Endodermal cell (in vitro differentiated cells): ENCODE data around the gene TMEM44. TPM values are rescaled to one million over a fixed set of nuclear protein-coding genes. Genes with fewer than 3 reads are reported as not detected.

ENCODE experiments used
- DNase-seq: peaks from one replicate; pipeline ENCODE4 v3.0.0-alpha.2; 2017
- H3K27ac ChIP-seq: 2 replicates; pipeline ENCODE4 v1.5.1; 2013; ENCODE audit warnings: mild to moderate bottlenecking, low read depth, low read length, moderate library complexity
- H3K27me3 ChIP-seq: 2 replicates; pipeline ENCODE4 v1.6.1; 2013; ENCODE audit warnings: mild to moderate bottlenecking, low read length, moderate library complexity; ENCODE audit not compliant: insufficient read depth, control insufficient read depth, poor library complexity, severe bottlenecking
- H3K36me3 ChIP-seq: 2 replicates; pipeline ENCODE4 v1.7.0; 2013; ENCODE audit warnings: mild to moderate bottlenecking, low read length, moderate library complexity; ENCODE audit not compliant: control insufficient read depth, insufficient read depth
- H3K4me1 ChIP-seq: one replicate; pipeline ENCODE4 v1.7.0; 2013; ENCODE audit warnings: low read length; ENCODE audit not compliant: control insufficient read depth, insufficient read depth
- H3K4me3 ChIP-seq: 2 replicates; pipeline ENCODE4 v1.5.1; 2013; ENCODE audit warnings: mild to moderate bottlenecking, low read length, moderate library complexity
- H3K9ac ChIP-seq: 2 replicates; pipeline ENCODE4 v1.6.1; 2013; ENCODE audit warnings: mild to moderate bottlenecking, low read length, moderate library complexity; ENCODE audit not compliant: poor library complexity, severe bottlenecking; ENCODE audit errors: extremely low read depth
- H3K9me3 ChIP-seq: 2 replicates; pipeline ENCODE4 v1.6.1; 2013; ENCODE audit warnings: mild to moderate bottlenecking, low read length, moderate library complexity; ENCODE audit not compliant: control insufficient read depth
- H3K27ac Mint-ChIP-seq: 2 replicates; pipeline ENCODE4 v1.8.0; 2020; ENCODE audit warnings: mixed read lengths
- H3K27me3 Mint-ChIP-seq: 2 replicates; pipeline ENCODE4 v1.8.0; 2021; ENCODE audit warnings: mild to moderate bottlenecking, mixed read lengths; ENCODE audit not compliant: insufficient read depth
- H3K36me3 Mint-ChIP-seq: 2 replicates; pipeline ENCODE4 v1.8.0; 2020; ENCODE audit warnings: low read depth, mixed read lengths
- H3K4me1 Mint-ChIP-seq: 2 replicates; pipeline ENCODE4 v1.8.0; 2020; ENCODE audit warnings: mixed read lengths
- H3K4me3 Mint-ChIP-seq: 2 replicates; pipeline ENCODE4 v1.8.0; 2020; ENCODE audit warnings: mild to moderate bottlenecking, moderate library complexity, mixed read lengths
- H3K9me3 Mint-ChIP-seq: 2 replicates; pipeline ENCODE4 v1.8.0; 2020; ENCODE audit warnings: mild to moderate bottlenecking, mixed read lengths
- WGBS, 2 experiments: methylation state at CpG; one replicate each; pipeline versions ENCODE4 v1.1.5 to v1.1.7; 2013; ENCODE audit warnings: missing lambda C conversion rate in 2 of 2, mixed read lengths in 1 of 2; ENCODE audit not compliant: insufficient coverage in 1 of 2, insufficient read length in 1 of 2; 5-methylcytosine and 5-hydroxymethylcytosine counted together
- total RNA-seq, 2 donors: library from RNA; stranded (reverse); fragmentation: NEBNext Ultra II Directional in 1 of 2; extraction: Animal tissue kit (Norgen Biotek cat#: 25700) in 1 of 2; gene quantifications; 2 replicates in 1 of 2; 3 replicates in 1 of 2; pipeline ENCODE4 v1.2.1, GENCODE V29; 2021
- TF ChIP-seq, protein P1 (sequence below): fragments of 200-600 bp; sonication (generic); conservative IDR thresholded peaks from 2 replicates; pipeline ENCODE4 v1.5.0; 2021; ENCODE audit warnings: antibody characterized with exemption, mild to moderate bottlenecking

Gene TMEM44
- total RNA-seq, 2 donors from 2014 or later, result 31.0 to 34.4 TPM

DNA sequence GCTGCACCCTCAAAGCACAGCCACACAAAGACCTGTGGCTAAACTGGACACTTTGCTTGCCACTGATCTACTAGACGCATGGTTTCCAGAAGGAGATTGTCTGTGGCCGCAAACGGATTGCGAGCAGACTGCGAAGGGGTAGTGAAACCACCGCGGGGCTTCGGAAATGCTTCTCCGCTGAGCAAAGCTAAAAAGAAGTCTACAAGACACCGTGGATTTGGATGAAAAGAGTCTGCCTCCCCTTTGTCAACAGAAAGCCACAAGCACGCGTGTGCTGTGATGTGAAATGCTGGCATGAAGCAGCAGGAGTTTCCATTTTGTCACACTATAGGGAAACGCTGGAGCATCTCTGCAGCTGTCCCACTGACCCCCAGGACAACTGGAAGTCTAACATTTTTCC, 63.0 kb downstream of the TMEM44 start:
- peak overlapping the region; percentile 58 for H3K27ac Mint-ChIP-seq
- 95 to 96% methylated on average over 13 of the region's 13 CpGs for WGBS, 2 experiments
- Histone ChIP-seq H3K27me3 (no peaks in the 10 kb centered on the region), H3K9me3 (peaks cover 4% of the 10 kb centered on the region), H3K9ac (no peak overlapping the region), H3K27ac (no peak overlapping the region), H3K4me1 (peaks cover 18% of the 10 kb centered on the region), H3K36me3 (no peaks in the 10 kb centered on the region), H3K4me3 (no peak overlapping the region)
- TF ChIP-seq, protein P1, sequence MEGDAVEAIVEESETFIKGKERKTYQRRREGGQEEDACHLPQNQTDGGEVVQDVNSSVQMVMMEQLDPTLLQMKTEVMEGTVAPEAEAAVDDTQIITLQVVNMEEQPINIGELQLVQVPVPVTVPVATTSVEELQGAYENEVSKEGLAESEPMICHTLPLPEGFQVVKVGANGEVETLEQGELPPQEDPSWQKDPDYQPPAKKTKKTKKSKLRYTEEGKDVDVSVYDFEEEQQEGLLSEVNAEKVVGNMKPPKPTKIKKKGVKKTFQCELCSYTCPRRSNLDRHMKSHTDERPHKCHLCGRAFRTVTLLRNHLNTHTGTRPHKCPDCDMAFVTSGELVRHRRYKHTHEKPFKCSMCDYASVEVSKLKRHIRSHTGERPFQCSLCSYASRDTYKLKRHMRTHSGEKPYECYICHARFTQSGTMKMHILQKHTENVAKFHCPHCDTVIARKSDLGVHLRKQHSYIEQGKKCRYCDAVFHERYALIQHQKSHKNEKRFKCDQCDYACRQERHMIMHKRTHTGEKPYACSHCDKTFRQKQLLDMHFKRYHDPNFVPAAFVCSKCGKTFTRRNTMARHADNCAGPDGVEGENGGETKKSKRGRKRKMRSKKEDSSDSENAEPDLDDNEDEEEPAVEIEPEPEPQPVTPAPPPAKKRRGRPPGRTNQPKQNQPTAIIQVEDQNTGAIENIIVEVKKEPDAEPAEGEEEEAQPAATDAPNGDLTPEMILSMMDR, result no peak
- DNase-seq, result no peak
- H3K36me3 Mint-ChIP-seq, result no peaks in the 10 kb centered on the region
- no peaks in the 10 kb centered on the region for H3K9me3 Mint-ChIP-seq
- no peak overlapping the region for H3K4me3 Mint-ChIP-seq
- peaks cover 40% of the 10 kb centered on the region for H3K4me1 Mint-ChIP-seq
- H3K27me3 Mint-ChIP-seq, result no peaks in the 10 kb centered on the region

DNA sequence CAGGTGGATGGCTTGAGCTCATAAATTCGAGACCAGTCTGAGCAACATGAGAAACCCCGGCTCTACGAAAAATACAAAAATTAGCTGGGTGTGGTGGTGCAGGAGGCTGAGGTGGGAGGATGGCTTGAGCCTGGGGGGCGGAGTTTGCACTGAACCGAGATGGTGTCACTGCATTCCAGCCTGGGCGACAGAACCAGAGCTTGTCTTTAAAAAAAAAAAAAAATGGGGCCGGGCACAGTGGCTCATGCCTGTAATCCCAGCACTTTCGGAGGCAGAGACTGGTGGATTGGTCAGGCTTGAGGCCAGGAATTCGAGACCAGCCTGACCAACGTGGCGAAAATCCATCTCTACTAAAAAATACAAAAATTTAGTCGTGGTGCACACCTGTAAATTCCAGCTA, 64.0 kb downstream of the TMEM44 start:
- DNase-seq, result no peak
- Histone ChIP-seq H3K4me3 (no peak overlapping the region), H3K27ac (no peak overlapping the region), H3K36me3 (no peaks in the 10 kb centered on the region), H3K9me3 (peaks cover 4% of the 10 kb centered on the region), H3K27me3 (no peaks in the 10 kb centered on the region), H3K9ac (no peak overlapping the region), H3K4me1 (peaks cover 20% of the 10 kb centered on the region)
- Mint-ChIP-seq H3K4me1 (peaks cover 46% of the 10 kb centered on the region), H3K4me3 (no peak overlapping the region), H3K36me3 (no peaks in the 10 kb centered on the region), H3K27me3 (no peaks in the 10 kb centered on the region), H3K27ac (no peak overlapping the region), H3K9me3 (no peaks in the 10 kb centered on the region)
- TF ChIP-seq, protein P1, result no peak
- WGBS, 2 experiments, result 90 to 96% methylated on average over 3 to 12 of the region's 12 CpGs

DNA sequence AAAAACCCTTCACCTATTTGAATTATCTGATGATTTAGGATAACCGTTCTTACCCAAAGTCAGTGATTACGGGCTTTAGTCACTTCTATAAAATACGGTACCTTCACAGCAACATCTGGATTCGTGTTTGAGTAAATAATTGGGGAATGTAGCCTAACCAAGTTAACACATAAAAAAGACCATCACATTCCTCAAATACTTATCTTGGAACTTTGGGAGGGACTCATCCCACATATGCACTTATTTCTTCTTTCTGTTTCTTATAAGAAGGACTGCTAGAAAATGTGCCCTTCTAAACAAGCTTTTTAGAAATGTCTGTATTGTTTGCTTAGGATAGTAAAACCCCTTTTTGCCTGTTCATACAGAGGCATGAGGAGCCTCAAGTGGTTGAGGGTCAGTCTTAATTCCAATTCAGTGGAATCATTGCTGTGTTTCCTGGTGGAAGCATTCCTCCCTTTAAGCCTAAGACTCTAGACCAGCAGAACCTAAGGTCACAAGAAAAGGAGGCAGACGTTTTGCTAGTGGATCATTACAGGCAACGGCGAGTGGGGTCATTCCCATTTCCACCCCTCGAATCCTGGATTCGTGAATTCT, 67.5 kb downstream of the TMEM44 start:
- Mint-ChIP-seq H3K9me3 (no peaks in the 10 kb centered on the region), H3K4me1 (peaks cover 19% of the 10 kb centered on the region), H3K36me3 (no peaks in the 10 kb centered on the region), H3K4me3 (no peak overlapping the region), H3K27ac (no peak overlapping the region), H3K27me3 (peaks cover 10% of the 10 kb centered on the region)
- H3K9me3 ChIP-seq, result peaks cover 4% of the 10 kb centered on the region
- no peak overlapping the region for H3K27ac ChIP-seq
- no peaks in the 10 kb centered on the region for H3K36me3 ChIP-seq
- H3K9ac ChIP-seq, result no peak overlapping the region
- peaks cover 8% of the 10 kb centered on the region for H3K4me1 ChIP-seq
- no peak for DNase-seq
- TF ChIP-seq, protein P1, result no peak
- WGBS, 2 experiments, result 88 to 93% methylated on average over 5 to 9 of the region's 9 CpGs
- no peak overlapping the region for H3K4me3 ChIP-seq
- H3K27me3 ChIP-seq, result no peaks in the 10 kb centered on the region
